ENCODE results near the gene HTR3A. TPM values are rescaled to one million over a fixed set of nuclear protein-coding genes. Genes with fewer than 3 reads are reported as not detected.

HTR3A gene
- total RNA-seq, 2 donors from 2014 or later, result not detected

- H3K27me3 ChIP-seq (replicated peaks; ENCODE audit: insufficient read depth), result no peaks in the 10 kb centered on the region
- no peaks in the 10 kb centered on the region for H3K9me3 ChIP-seq
- ATAC-seq (ENCODE audit: insufficient number of reproducible peaks, low FRiP score, low read depth) (no peak), DNase-seq (ENCODE audit: low spot score) (no peak)
- no peak overlapping the region for H3K4me3 ChIP-seq
- H3K4me1 ChIP-seq (ENCODE audit: control insufficient read depth in 1 of 2, low read depth in 2 of 2), result no peaks in the 10 kb centered on the region
- no peaks in the 10 kb centered on the region for H3K36me3 ChIP-seq
- no peak overlapping the region for H3K27ac ChIP-seq
- TF ChIP-seq CTCF (IDR thresholded peaks at IDR 0.05), result no peak
Measured at GRCh38 chr11:113985906-113986305, 11.0 kb downstream of the HTR3A start.

GRCh38 chr11:113986351-113987140, 11.6 kb downstream of the HTR3A start:
- Histone ChIP-seq H3K4me3 (no peak overlapping the region), H3K36me3 (no peaks in the 10 kb centered on the region), H3K27ac (no peak overlapping the region), H3K4me1 (ENCODE audit: control insufficient read depth in 1 of 2, low read depth in 2 of 2) (no peaks in the 10 kb centered on the region), H3K27me3 (replicated peaks; ENCODE audit: insufficient read depth) (no peaks in the 10 kb centered on the region), H3K9me3 (no peaks in the 10 kb centered on the region)
- no peak for TF ChIP-seq CTCF (IDR thresholded peaks at IDR 0.05)
- ATAC-seq (ENCODE audit: insufficient number of reproducible peaks, low FRiP score, low read depth) (no peak), DNase-seq (ENCODE audit: low spot score) (no peak)

- Histone ChIP-seq H3K4me1 (ENCODE audit: control insufficient read depth in 1 of 2, low read depth in 2 of 2) (no peaks in the 10 kb centered on the region), H3K36me3 (no peaks in the 10 kb centered on the region), H3K9me3 (no peaks in the 10 kb centered on the region), H3K27ac (no peak overlapping the region), H3K27me3 (replicated peaks; ENCODE audit: insufficient read depth) (no peaks in the 10 kb centered on the region), H3K4me3 (no peak overlapping the region)
- no peak for TF ChIP-seq CTCF (IDR thresholded peaks at IDR 0.05)
- ATAC-seq (ENCODE audit: insufficient number of reproducible peaks, low FRiP score, low read depth) (no peak), DNase-seq (ENCODE audit: low spot score) (no peak)
Measured at GRCh38 chr11:113989381-113989780, 14.5 kb downstream of the HTR3A start.

- Histone ChIP-seq H3K27me3 (replicated peaks; ENCODE audit: insufficient read depth) (no peaks in the 10 kb centered on the region), H3K27ac (no peak overlapping the region), H3K9me3 (no peaks in the 10 kb centered on the region), H3K4me3 (no peak overlapping the region), H3K36me3 (no peaks in the 10 kb centered on the region), H3K4me1 (ENCODE audit: control insufficient read depth in 1 of 2, low read depth in 2 of 2) (no peaks in the 10 kb centered on the region)
- ATAC-seq (ENCODE audit: insufficient number of reproducible peaks, low FRiP score, low read depth) (no peak), DNase-seq (ENCODE audit: low spot score) (no peak)
- no peak for TF ChIP-seq CTCF (IDR thresholded peaks at IDR 0.05)
Measured at GRCh38 chr11:113989916-113990315, 15.0 kb downstream of the HTR3A start.

- ATAC-seq (ENCODE audit: insufficient number of reproducible peaks, low FRiP score, low read depth), result no peak
- H3K36me3 ChIP-seq, result no peaks in the 10 kb centered on the region
- H3K27me3 ChIP-seq (replicated peaks; ENCODE audit: insufficient read depth), result no peaks in the 10 kb centered on the region
- H3K4me1 ChIP-seq (ENCODE audit: control insufficient read depth in 1 of 2, low read depth in 2 of 2), result no peaks in the 10 kb centered on the region
- no peak overlapping the region for H3K27ac ChIP-seq
- TF ChIP-seq CTCF (IDR thresholded peaks at IDR 0.05), result no peak
- no peaks in the 10 kb centered on the region for H3K9me3 ChIP-seq
- H3K4me3 ChIP-seq, result no peak overlapping the region
- DNase-seq (ENCODE audit: low spot score), result no peak
Measured at GRCh38 chr11:113991170-113991569, 16.3 kb downstream of the HTR3A start.
